ENCODE measurements around the gene ESRRG.

Gene ESRRG

DNA sequence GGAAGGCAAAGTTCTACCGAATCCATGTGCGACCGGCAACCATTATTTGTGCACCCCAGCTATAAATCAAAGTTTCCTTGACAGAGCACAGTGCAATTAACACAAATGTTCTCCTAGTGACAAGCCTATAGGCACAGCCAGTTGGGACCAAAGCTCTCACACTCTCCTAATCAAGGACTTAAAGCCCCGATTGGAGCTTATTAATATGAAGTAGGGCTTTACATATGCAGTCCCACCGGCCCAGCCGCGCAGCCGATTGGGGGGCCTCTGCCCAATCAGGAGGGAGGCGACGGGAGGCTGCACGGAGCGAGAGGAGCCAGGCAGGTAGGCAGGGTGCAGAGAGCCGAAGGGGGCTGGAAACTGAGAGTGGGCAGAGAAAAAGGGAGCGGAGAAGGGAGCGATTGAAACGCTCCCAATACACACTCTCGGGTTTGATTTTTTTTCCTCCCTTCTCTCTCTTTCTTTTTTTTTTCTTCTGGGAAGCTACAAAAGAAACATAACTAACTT, at the start of gene ESRRG:
ESRRG (minus strand) TSS at position 156 of the 507 bp plus-strand sequence; CDS start at position 26, 130 bp downstream.
- DNase-seq (ENCODE audit: low read depth), result no peak

DNA sequence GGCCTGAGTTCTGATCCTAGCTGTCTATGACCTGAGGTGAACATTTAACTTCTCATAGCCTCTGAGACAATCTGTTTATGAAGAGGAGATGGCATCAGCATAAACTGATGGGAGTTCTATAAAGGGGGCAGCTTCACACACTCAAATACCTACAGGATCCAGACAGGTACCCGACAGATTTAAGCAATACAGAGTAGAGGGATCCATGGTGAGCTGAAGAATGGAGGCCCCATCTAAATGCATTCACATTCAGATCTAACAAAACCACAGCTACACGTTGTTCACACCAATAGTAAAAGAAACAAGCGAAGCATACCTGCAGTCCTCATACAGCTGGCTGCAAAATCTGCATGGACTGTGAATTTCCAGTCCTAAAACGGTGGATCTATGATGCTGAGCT, 48.7 kb upstream of the ESRRG start:
- no peak for DNase-seq (ENCODE audit: low read depth)

GRCh38 chr1:216766633-216767327, 43.6 kb upstream of the ESRRG start:
- DNase-seq (ENCODE audit: low read depth), result no peak

- DNase-seq (ENCODE audit: low read depth), result no peak
Observed at GRCh38 chr1:216765346-216766300, 42.4 kb upstream of the ESRRG start.

GRCh38 chr1:216758161-216758560, 34.9 kb upstream of the ESRRG start:
- no peak for DNase-seq (ENCODE audit: low read depth)

DNA sequence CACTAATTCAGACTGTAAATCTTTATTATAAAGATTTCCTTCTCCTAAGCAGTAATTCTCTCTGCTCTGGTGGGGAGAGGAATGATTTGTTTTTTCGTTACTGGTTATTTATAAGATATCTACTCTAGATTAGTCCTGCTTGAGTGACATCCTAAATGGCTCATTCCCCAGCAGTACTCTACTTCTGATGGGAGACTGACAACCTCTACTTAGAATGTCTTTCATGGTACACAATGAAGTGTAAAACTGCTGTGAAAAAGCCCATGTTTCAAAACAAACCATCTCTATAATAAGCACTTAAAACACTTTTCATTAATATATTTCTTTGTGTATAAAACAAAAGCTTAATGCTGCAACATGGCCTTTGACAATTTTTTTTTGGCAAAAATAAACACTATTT, 33.9 kb upstream of the ESRRG start:
- DNase-seq (ENCODE audit: low read depth), result no peak

DNA sequence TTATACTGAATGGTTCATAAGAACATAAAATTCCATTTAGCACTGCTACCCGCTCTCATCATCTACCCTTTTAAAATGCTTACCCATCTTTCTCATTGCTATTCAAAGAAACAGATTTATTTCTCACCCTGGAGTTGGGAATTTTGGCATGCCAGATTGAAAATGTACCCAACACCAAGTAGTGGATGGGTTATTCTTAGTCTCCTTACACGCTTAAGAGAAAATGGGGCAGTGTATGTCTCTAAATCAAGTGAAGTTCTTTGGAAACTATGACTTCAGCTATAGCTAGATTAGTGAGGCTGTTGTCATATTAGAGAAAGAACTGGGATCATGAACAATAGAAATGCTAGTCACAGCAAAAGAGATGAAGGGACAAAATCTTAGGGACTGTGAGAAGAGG, 27.7 kb upstream of the ESRRG start:
- DNase-seq (ENCODE audit: low read depth), result no peak

DNA sequence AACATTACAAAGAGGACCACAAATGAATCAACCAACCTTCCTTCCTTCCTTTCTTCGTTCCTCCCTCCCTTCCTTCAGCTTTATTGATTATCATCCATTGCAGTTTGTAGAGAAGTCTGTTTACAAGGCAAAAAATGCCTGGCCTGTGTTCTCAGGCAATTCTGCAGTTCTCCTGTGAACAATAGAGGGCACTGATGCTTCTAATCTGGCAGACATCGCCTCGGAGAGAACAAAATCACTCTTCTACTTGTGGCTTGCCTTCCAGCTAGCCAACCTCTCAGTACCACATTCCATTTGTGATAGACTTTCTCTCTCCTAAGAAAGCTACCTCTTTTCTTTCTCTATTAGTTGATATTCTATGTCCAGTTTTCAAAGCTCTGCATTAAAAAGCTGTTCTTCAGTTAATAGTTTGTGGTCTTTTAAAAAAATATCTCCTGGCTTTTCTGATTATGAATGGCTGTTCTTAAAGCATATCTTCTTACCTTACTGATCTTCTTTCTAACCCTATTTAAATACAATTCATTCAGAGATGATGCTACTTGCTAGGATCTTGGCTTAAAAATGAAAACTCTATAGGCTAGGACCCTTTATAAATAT, 26.9 kb upstream of the ESRRG start:
- no peak for DNase-seq (ENCODE audit: low read depth)

- DNase-seq (ENCODE audit: low read depth), result no peak
Observed at GRCh38 chr1:216749232-216749631, 26.0 kb upstream of the ESRRG start.

GRCh38 chr1:216742625-216743024, 19.4 kb upstream of the ESRRG start:
- no peak for DNase-seq (ENCODE audit: low read depth)

- DNase-seq (ENCODE audit: low read depth), result no peak
Observed at GRCh38 chr1:216740331-216740730, 17.1 kb upstream of the ESRRG start.

DNA sequence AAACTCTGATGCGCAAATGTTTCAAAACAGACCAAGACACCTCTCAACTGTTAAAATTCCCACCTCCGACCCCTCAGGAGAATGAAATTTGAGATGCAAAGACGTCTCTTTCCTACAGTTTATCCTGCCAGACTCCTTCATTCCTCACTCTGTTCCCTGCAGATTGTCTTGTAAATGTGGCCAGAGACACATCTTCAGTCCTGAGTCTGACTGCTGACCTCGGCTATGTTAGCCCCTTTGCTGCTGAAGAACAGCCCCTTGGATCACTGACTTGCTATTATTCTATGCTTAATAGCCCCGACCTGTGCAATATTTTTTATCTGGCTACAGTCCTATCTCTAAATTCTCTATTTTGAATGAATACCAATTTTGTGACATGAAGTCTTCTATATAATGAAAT, 16.6 kb upstream of the ESRRG start:
- no peak for DNase-seq (ENCODE audit: low read depth)

- DNase-seq (ENCODE audit: low read depth), result no peak
Observed at GRCh38 chr1:216732121-216732520, 8.9 kb upstream of the ESRRG start.

DNA sequence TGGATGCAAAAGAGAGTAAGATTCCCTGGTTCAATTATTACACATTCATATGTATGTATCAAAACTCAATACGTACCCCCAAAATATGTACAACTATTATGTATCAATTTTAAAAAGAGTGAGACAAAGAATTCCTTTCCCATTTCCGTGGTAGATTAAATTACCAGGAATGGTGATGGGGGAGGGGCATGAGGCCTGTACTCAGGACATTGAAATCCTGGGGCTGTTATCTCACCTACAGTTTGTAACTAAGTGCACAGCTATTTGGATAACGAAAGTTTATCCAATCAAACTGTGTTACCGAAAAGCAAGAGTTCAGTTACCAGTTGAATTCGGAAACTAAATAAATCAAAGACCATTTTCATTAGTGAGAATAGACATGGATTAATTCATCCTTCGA, 8.3 kb upstream of the ESRRG start:
- no peak for DNase-seq (ENCODE audit: low read depth)

DNA sequence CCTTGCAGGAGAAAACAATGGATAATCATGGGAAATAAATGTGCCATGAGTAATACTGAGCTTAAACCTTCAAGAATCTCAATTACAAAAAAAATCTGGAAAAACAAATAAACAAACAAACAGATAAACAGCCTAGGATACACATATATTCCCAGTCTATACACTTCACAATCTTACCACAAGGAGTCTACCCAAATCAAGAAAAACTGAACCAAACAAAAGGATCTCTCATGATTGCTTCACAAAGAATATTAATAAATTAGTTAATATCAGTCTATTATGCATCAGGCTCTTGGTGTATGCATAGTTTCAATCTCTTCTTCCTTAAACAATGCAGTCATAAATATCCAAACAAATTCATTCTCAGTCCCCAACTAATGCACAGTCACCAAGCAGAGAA, 3.2 kb upstream of the ESRRG start:
- DNase-seq (ENCODE audit: low read depth), result no peak

- DNase-seq (ENCODE audit: low read depth), result no peak
Observed at GRCh38 chr1:216722821-216723220, 408 bp downstream of the ESRRG start.

GRCh38 chr1:216721863-216722262, 1.4 kb downstream of the ESRRG start:
- DNase-seq (ENCODE audit: low read depth), result no peak

DNA sequence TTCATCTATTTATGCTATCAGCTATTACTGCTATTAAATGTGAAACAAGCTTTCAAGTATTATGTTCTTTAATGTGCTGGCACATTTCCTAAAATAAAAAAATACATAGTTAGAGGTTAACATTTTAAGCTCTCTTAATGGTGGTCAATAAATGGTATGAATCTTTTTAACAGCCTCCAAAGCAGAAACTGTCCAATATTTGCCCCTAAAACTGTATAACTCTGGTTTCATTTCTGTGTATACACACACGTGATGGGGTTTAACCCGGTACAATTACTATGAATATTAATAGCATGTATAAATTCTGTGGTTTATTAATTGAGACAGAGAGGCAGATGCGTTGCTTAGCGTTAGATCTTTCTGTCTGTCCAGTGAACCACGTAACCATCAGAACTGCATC, 2.2 kb downstream of the ESRRG start:
- DNase-seq (ENCODE audit: low read depth), result no peak

- DNase-seq (ENCODE audit: low read depth), result no peak
Observed at GRCh38 chr1:216711712-216712111, 11.5 kb downstream of the ESRRG start.

DNA sequence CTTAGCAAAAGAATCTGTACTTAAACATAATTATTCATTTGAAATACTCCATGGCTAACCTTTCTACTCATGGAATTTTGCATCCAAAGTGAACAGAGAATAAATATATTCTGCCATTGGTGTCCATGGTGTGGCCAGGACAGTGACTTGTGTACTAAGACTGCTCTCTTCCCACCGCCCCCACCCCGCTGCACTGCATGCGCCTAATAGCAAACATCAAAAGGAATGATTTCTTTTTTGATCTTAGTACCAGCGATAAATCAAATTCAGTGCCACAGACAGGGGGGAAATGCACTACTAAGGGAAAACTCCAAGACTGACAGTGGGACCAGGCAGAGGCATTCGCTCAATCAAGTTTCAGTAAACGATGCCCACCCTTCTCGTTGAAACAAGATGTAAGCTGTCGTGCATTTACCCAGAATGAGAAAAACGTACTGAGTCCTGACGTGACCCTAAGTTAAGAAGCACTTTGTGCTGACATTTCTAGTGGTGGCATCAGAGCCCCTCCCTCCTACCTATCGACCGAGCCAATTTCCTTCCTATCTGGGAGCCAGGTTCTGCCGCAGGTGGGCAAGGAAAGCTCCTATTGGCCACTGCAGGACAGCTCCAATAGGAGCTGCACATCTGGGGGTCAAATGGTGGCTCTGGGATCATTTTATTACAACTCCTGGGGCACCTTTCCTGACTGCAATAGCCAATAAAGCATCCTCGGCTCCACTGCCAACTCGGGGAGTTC, 12.5 kb downstream of the ESRRG start:
- DNase-seq (ENCODE audit: low read depth), result no peak

- no peak for DNase-seq (ENCODE audit: low read depth)
Observed at GRCh38 chr1:216710055-216710454, 13.2 kb downstream of the ESRRG start.

DNA sequence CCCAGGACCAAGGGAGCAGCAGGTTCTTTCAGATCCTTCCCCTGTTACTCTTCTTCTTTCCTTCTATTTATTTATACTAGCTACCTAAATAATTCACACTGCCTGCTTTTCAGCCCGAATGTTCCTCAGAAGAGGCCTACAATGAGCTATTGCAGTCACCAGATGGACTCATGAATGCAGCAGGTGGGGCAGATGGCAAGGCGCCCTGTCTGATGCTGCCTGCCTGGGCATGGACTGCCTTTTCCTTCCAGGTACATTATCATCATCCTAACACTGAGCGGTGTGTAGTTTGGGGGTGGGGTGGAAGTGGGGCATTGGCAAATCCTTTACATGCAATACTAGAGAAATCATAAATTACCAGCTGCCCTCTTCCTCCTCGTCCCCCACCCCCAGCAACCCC, 17.6 kb downstream of the ESRRG start:
- no peak for DNase-seq (ENCODE audit: low read depth)
